K562 (cell line): ENCODE data around the gene TENT4A. TPM values are rescaled to one million over a fixed set of nuclear protein-coding genes. Genes with fewer than 3 reads are reported as not detected.
A peak's percentile ranks its signal among the peaks of the same experiment; 100 is the strongest.

Experiments
- ATAC-seq: fragments of 200-7000 bp; cut with Tn5 transposase; 3 replicates; pipeline ENCODE4 v1.9.1; 2020; ENCODE audit warnings: moderate library complexity
- BruUV-seq: library from RNA; stranded (reverse); fragments of 400-500 nt; replicated peaks from 2 replicates; lab custom pipeline; 2021; lab: Mats Ljungman, UMichigan
- CTCF ChIA-PET: fragments of 300-600 bp; formaldehyde crosslinking; extraction: SDS; loops from one replicate; lab custom pipeline; 2021; ENCODE audit warnings: low intra/inter-chr PET ratio; lab: Yijun Ruan, JAX
- POLR2A ChIA-PET: fragments of 300-600, 350-650 bp; sonication (Branson Sonifier 250); formaldehyde crosslinking; extraction: SDS; loops from one replicate; lab custom pipeline; 2021; ENCODE audit warnings: antibody characterized with exemption, inconsistent platforms; lab: Yijun Ruan, JAX
- DNase-seq, 4 experiments: peaks; one replicate each; pipeline versions ENCODE4 v3.0.0 to v3.0.0-alpha.2; 2011 to 2018; ENCODE audit warnings: low spot score in 3 of 4, mixed read lengths in 3 of 4; ENCODE audit errors: extremely low read depth in 1 of 4
- FAIRE-seq: peaks from 2 replicates; lab custom pipeline; 2011; peaks lifted over from hg19 to GRCh38; lab: Jason Lieb, UNC
- H2AFZ ChIP-seq: 2 replicates; pipeline ENCODE4 v1.6.0; 2011; ENCODE audit warnings: low read depth, low read length, control low read depth, inconsistent platforms
- H3K27ac ChIP-seq: fragments of 200-600 bp; 3 replicates; pipeline ENCODE4 v1.8.0; 2011; ENCODE audit warnings: low read depth, mild to moderate bottlenecking, control low read depth, inconsistent platforms, low read length, moderate library complexity, mixed read lengths; ENCODE audit errors: extremely low read depth
- H3K27me3 ChIP-seq, 2 experiments: fragments of 300-600 bp in 1 of 2; 2 replicates in 1 of 2; 3 replicates in 1 of 2; pipeline versions ENCODE4 v1.6.0 to v1.8.0; 2011; ENCODE audit warnings: inconsistent platforms in 2 of 2, low read length in 2 of 2, mild to moderate bottlenecking in 1 of 2, mixed read lengths in 1 of 2, moderate library complexity in 1 of 2; ENCODE audit not compliant: control insufficient read depth in 2 of 2, insufficient read depth in 2 of 2
- H3K36me3 ChIP-seq: fragments of 300-600 bp; 3 replicates; pipeline ENCODE4 v1.8.0; 2011; ENCODE audit warnings: mild to moderate bottlenecking, low read length, inconsistent platforms; ENCODE audit not compliant: control insufficient read depth, insufficient read depth
- H3K4me1 ChIP-seq, 2 experiments: fragments of 200-600 bp in 1 of 2; replicated peaks in 1 of 2; 2 replicates in 1 of 2; 3 replicates in 1 of 2; pipeline versions ENCODE4 v1.5.1 to v1.8.0; 2011; ENCODE audit warnings: inconsistent platforms in 2 of 2, low read length in 2 of 2, mild to moderate bottlenecking in 1 of 2, mixed read lengths in 1 of 2, moderate library complexity in 1 of 2; ENCODE audit not compliant: control insufficient read depth in 2 of 2, insufficient read depth in 2 of 2
- H3K4me2 ChIP-seq: 2 replicates; pipeline ENCODE4 v1.6.1; 2011; ENCODE audit warnings: low read length, control low read depth, inconsistent platforms, mixed read lengths; ENCODE audit not compliant: insufficient read depth
- H3K4me3 ChIP-seq: fragments of 200-600 bp; sonication (generic), shearing (Covaris generic); 2 replicates; pipeline ENCODE4 v1.5.1; 2016; ENCODE audit warnings: control low read depth, inconsistent platforms
- H3K79me2 ChIP-seq: fragments of 200-600 bp; 3 replicates; pipeline ENCODE4 v1.8.0; 2011; ENCODE audit warnings: low read length, inconsistent platforms; ENCODE audit not compliant: control insufficient read depth, insufficient read depth
- H3K9ac ChIP-seq, 2 experiments: 2 replicates each; pipeline versions ENCODE4 v1.6.0 to v1.6.1; 2011; ENCODE audit warnings: low read depth in 2 of 2, low read length in 2 of 2, control low read depth in 1 of 2, inconsistent platforms in 1 of 2, mild to moderate bottlenecking in 1 of 2, mixed read lengths in 1 of 2; ENCODE audit not compliant: insufficient read depth in 1 of 2
- H3K9me1 ChIP-seq: one replicate; pipeline ENCODE4 v1.6.0; 2011; ENCODE audit warnings: inconsistent platforms, mild to moderate bottlenecking, low read length, moderate library complexity; ENCODE audit not compliant: control insufficient read depth, insufficient read depth
- H3K9me3 ChIP-seq: replicated peaks from 2 replicates; pipeline ENCODE4 v1.5.1; 2011; ENCODE audit warnings: low read depth, low read length, inconsistent platforms; ENCODE audit not compliant: control insufficient read depth, insufficient read depth
- H4K20me1 ChIP-seq: replicated peaks from 2 replicates; pipeline ENCODE4 v1.6.1; 2011; ENCODE audit warnings: low read length, inconsistent platforms, mixed read lengths; ENCODE audit not compliant: control insufficient read depth, insufficient read depth
- ARID1B ChIP-seq: fragments of 450-650 bp; IDR thresholded peaks from 2 replicates; pipeline ENCODE4 v1.6.1; 2016; ENCODE audit warnings: antibody characterized with exemption, mild to moderate bottlenecking, inconsistent platforms
- ATF3 ChIP-seq, 2 experiments: fragments of 450-650 bp in 1 of 2; sonication (generic) in 1 of 2; formaldehyde crosslinking in 1 of 2; IDR thresholded peaks in 1 of 2; conservative IDR thresholded peaks in 1 of 2; 2 replicates each; pipeline versions ENCODE4 v1.6.1 to v1.8.1; 2016 to 2023; ENCODE audit warnings: mild to moderate bottlenecking in 2 of 2, moderate library complexity in 2 of 2, inconsistent platforms in 1 of 2, missing genetic modification reagents in 1 of 2
- BRF1 ChIP-seq: IDR thresholded peaks from 3 replicates; pipeline ENCODE4 v1.6.1; 2011; ENCODE audit warnings: borderline replicate concordance, mild to moderate bottlenecking; ENCODE audit not compliant: insufficient read length; ENCODE audit errors: extremely low read depth
- CEBPB ChIP-seq: fragments of 450-650 bp; IDR thresholded peaks from 2 replicates; pipeline ENCODE4 v1.6.1; 2016; ENCODE audit warnings: missing genetic modification characterization, missing compliant biosample characterization
- CREBBP ChIP-seq: IDR thresholded peaks from one replicate; pipeline ENCODE4 v1.6.1; 2012; ENCODE audit warnings: low read depth, mild to moderate bottlenecking, control low read depth, inconsistent platforms, low read length
- EWSR1 ChIP-seq: fragments of 450-650 bp; IDR thresholded peaks from 2 replicates; pipeline ENCODE4 v1.6.1; 2018; ENCODE audit warnings: borderline replicate concordance, mild to moderate bottlenecking, low read depth, moderate library complexity; ENCODE audit not compliant: partially characterized antibody
- HCFC1 ChIP-seq: IDR thresholded peaks from 2 replicates; pipeline ENCODE4 v1.6.1; 2012; ENCODE audit warnings: low read depth, low read length, improper control_type of control experiment
- JUNB ChIP-seq: fragments of 450-650 bp; formaldehyde crosslinking; conservative IDR thresholded peaks from 2 replicates; pipeline ENCODE4 v1.4.0; 2020; ENCODE audit warnings: mild to moderate bottlenecking
- MECOM ChIP-seq: fragments of 250-450 bp; sonication (Bioruptor Pico); IDR thresholded peaks from 2 replicates; pipeline ENCODE4 v1.8.0; 2022; ENCODE audit warnings: inconsistent platforms
- NCOR1 ChIP-seq: fragments of 450-650 bp; IDR thresholded peaks from 2 replicates; pipeline ENCODE4 v1.6.1; 2016; ENCODE audit warnings: mild to moderate bottlenecking, moderate library complexity
- NR2F6 ChIP-seq: fragments of 450-650 bp; formaldehyde crosslinking; IDR thresholded peaks from 2 replicates; pipeline ENCODE4 v1.4.0; 2020; ENCODE audit warnings: mild to moderate bottlenecking
- POLR2A ChIP-seq: fragments of 450-650 bp; conservative IDR thresholded peaks from 2 replicates; pipeline ENCODE4 v1.6.1; 2016
- RBFOX2 ChIP-seq: fragments of 200-400 bp; formaldehyde crosslinking; IDR thresholded peaks from 2 replicates; pipeline ENCODE4 v1.6.1; 2017; ENCODE audit warnings: low read depth, mild to moderate bottlenecking, low read length, moderate library complexity
- RBM34 ChIP-seq: fragments of 200-400 bp; formaldehyde crosslinking; IDR thresholded peaks from 2 replicates; pipeline ENCODE4 v1.6.1; 2018; ENCODE audit warnings: low read length, borderline replicate concordance; ENCODE audit not compliant: insufficient read depth
- SMARCB1 ChIP-seq: IDR thresholded peaks from 2 replicates; pipeline ENCODE4 v1.6.1; 2011; ENCODE audit warnings: improper control_type of control experiment, low read depth; ENCODE audit not compliant: insufficient read length
- SMARCE1 ChIP-seq: fragments of 450-650 bp; IDR thresholded peaks from 2 replicates; pipeline ENCODE4 v1.7.1; 2016; ENCODE audit warnings: mild to moderate bottlenecking
- SRSF1 ChIP-seq: fragments of 200-400 bp; formaldehyde crosslinking; IDR thresholded peaks from 2 replicates; pipeline ENCODE4 v1.6.1; 2017; ENCODE audit warnings: mild to moderate bottlenecking, low read depth, low read length, moderate library complexity
- TCF3 ChIP-seq: sonication (generic); formaldehyde crosslinking; IDR thresholded peaks from 2 replicates; pipeline ENCODE4 v1.4.0; 2020; ENCODE audit warnings: mild to moderate bottlenecking, missing genetic modification reagents
- TEAD4 ChIP-seq, 2 experiments: sonication (generic) in 1 of 2; formaldehyde crosslinking in 1 of 2; IDR thresholded peaks; 2 replicates each; pipeline versions ENCODE4 v1.6.1 to v1.8.0; 2012 to 2022; ENCODE audit warnings: borderline replicate concordance in 1 of 2, inconsistent platforms in 1 of 2, low read length in 1 of 2, mild to moderate bottlenecking in 1 of 2, missing genetic modification reagents in 1 of 2
- ZFX ChIP-seq: sonication (generic); formaldehyde crosslinking; IDR thresholded peaks from 2 replicates; pipeline ENCODE4 v1.8.0; 2022; ENCODE audit warnings: mild to moderate bottlenecking, missing genetic modification reagents, moderate library complexity
- ZKSCAN8 ChIP-seq: fragments of 200-800 bp; sonication (Bioruptor generic); IDR thresholded peaks from 2 replicates; pipeline ENCODE4 v1.6.1; 2016; ENCODE audit warnings: missing genetic modification characterization, missing compliant biosample characterization
- ZNF134 ChIP-seq: fragments of 250-450 bp; sonication (Bioruptor Pico); conservative IDR thresholded peaks from 2 replicates; pipeline ENCODE4 v1.4.0; 2020
- ZNF561 ChIP-seq: fragments of 450-650 bp; formaldehyde crosslinking; conservative IDR thresholded peaks from 2 replicates; pipeline ENCODE4 v1.4.0; 2020; ENCODE audit warnings: mild to moderate bottlenecking, moderate library complexity
- ZNF766 ChIP-seq: fragments of 200-800 bp; sonication (Bioruptor generic); conservative IDR thresholded peaks from 2 replicates; pipeline ENCODE4 v1.6.1; 2016; ENCODE audit warnings: missing genetic modification characterization, missing compliant biosample characterization
- WGBS: fragments of 100-300 bp; shearing (Covaris generic); methylation state at CpG from one replicate; pipeline ENCODE4 v1.1.6; 2016; ENCODE audit warnings: low coverage, mixed read lengths; ENCODE audit not compliant: insufficient coverage; ENCODE audit errors: missing lambda C conversion rate; 5-methylcytosine and 5-hydroxymethylcytosine counted together
- in situ Hi-C: fragments of 300-500 bp; cut with MboI; formaldehyde crosslinking; loops from 4 replicates; pipeline ENCODE4 v1.15.0; 2018; ENCODE audit warnings: inconsistent platforms, mixed read lengths
- intact Hi-C: fragments of 100-400 bp; cut with micrococcal nuclease; formaldehyde crosslinking; loops from 2 replicates; pipeline ENCODE4 v1.14.2; 2022
- polyA plus RNA-seq, 8 experiments: library from polyadenylated mRNA; depleted of rRNA in 4 of 8; stranded (reverse) in 5 of 8; unstranded in 3 of 8; fragments of >200 nt; fragmentation: Nextera tagmentation in 2 of 8; fragmentation: Illumina TruSeq in 1 of 8; extraction: Ambion mirVana in 2 of 8; extraction: Trizol in 1 of 8; gene quantifications; 2 replicates each; pipeline versions ENCODE4 v1.2.1 to v1.2.3, GENCODE V29; 2011 to 2014; ENCODE audit warnings: inconsistent platforms in 1 of 8, missing spikeins in 1 of 8
- total RNA-seq, 7 experiments: library from RNA; depleted of rRNA in 6 of 7; stranded (reverse); fragments of >200 nt in 6 of 7; fragmentation: Illumina TruSeq in 2 of 7; extraction: Trizol in 2 of 7; gene quantifications; 2 replicates each; pipeline versions ENCODE4 v1.2.1 to v1.2.3, GENCODE V29; 2011 to 2021; ENCODE audit warnings: low replicate concordance in 1 of 7

TENT4A gene
- total and polyA plus RNA-seq, 9 of the 15 experiments (the other 6 are each of a cell fraction or from before 2014, with no cell fraction given) = 1.3 to 27.3 (median 13.0) TPM

GRCh38 chr5:6788956-6789649, 75.9 kb downstream of the TENT4A start:
- Histone ChIP-seq H3K9ac (no peak overlapping the region), H3K4me3 (no peak overlapping the region), H3K4me1 (no peaks in the 10 kb centered on the region; a peak in 1 of 5 replicates), H3K9me3 (no peaks in the 10 kb centered on the region), H3K27ac (no peak overlapping the region), H3K79me2 (no peaks in the 10 kb centered on the region), H3K9me1 (no peaks in the 10 kb centered on the region), H3K36me3 (no peaks in the 10 kb centered on the region), H3K4me2 (no peak overlapping the region), H2AFZ (no peak overlapping the region), H3K27me3 (peaks cover 36 to 68% of the 10 kb centered on the region in 2 experiments), H4K20me1 (no peaks in the 10 kb centered on the region; the same call in 1 of the 2 replicates)
- ChIA-PET POLR2A (interaction anchor here (2.6 kb wide), 1 partner anchor 7 kb away, joined by 7 read pairs; no protein-coding TSS in a partner anchor), CTCF (no interaction called here)
- FAIRE-seq = no peak
- BruUV-seq = no TSS peak
- peak in 1 of 4 experiments; percentile 25 for DNase-seq
- whole genome bisulfite sequencing = 4% methylated on average over 15 of the region's 15 CpGs
- intact Hi-C loops (no loop called here), in situ Hi-C loops (no loop called here)
- ATAC-seq = peak; percentile 79
- TF ChIP-seq TEAD4 (IDR thresholded peaks at IDR 0.05; ENCODE audit: low read length) (0 out of 2 replicates have a peak, but pooled peaks have one; percentile 11), TEAD4 (CRISPR knock-in tag; IDR thresholded peaks at IDR 0.05; ENCODE audit: borderline replicate concordance) (no peak), CREBBP (no peak), ZNF134 (CRISPR knock-in tag) (no peak), ARID1B (peak; percentile 51), POLR2A (no peak), BRF1 (no peak), RBM34 (no peak), JUNB (CRISPR knock-in tag) (no peak), MECOM (no peak), ZFX (CRISPR knock-in tag) (no peak), NCOR1 (peak; percentile 19; the same call in 1 of the 2 replicates), ZKSCAN8 (no peak), ZNF561 (CRISPR knock-in tag) (no peak), EWSR1 (no peak), RBFOX2 (no peak), TCF3 (peak; percentile 50), SMARCE1 (no peak), SMARCB1 (no peak), CEBPB (tag) (peak; percentile 63), SRSF1 (no peak), ZNF766 (CRISPR knock-in tag) (peak; percentile 71; the same call in 1 of the 2 replicates), HCFC1 (no peak), ATF3 (IDR thresholded peaks at IDR 0.05) (peak; percentile 32; the same call in 1 of the 2 replicates), ATF3 (CRISPR knock-in tag; conservative IDR thresholded peaks at IDR 0.05) (no peak), NR2F6 (CRISPR knock-in tag) (no peak)
